Activated T-helper 1 cell treated with anti-CD3 and anti-CD28 coated beads, Interleukin-2, amount 50 U/mL, for 16 hours (primary cell): ENCODE measurements around the gene ITPR1.

ENCODE experiments used
- DNase-seq, 2 donors: peaks; one replicate each; pipeline ENCODE4 v3.0.0-alpha.2; 2020; ENCODE audit warnings: low read depth in 1 of 2, low spot score in 1 of 2

Gene ITPR1

GRCh38 chr3:4564928-4565586 is 71.9 kb downstream of the ITPR1 start:
- no peak for DNase-seq

GRCh38 chr3:4565809-4566501 is 72.8 kb downstream of the ITPR1 start:
- no peak for DNase-seq

- no peak for DNase-seq
These were observed 75.7 kb downstream of the ITPR1 start for GRCh38 chr3:4568841-4569240.

GRCh38 chr3:4570840-4571621 is 77.9 kb downstream of the ITPR1 start:
- no peak for DNase-seq

GRCh38 chr3:4571690-4572334 is 78.7 kb downstream of the ITPR1 start:
- DNase-seq = no peak

- no peak for DNase-seq
These were observed 80.0 kb downstream of the ITPR1 start for GRCh38 chr3:4573153-4573552.

GRCh38 chr3:4574426-4574965 is 81.3 kb downstream of the ITPR1 start:
- no peak for DNase-seq

GRCh38 chr3:4575381-4575780 is 82.2 kb downstream of the ITPR1 start:
- no peak for DNase-seq

- no peak for DNase-seq
These were observed 84.6 kb downstream of the ITPR1 start for GRCh38 chr3:4577721-4578120.

GRCh38 chr3:4580346-4581123 is 87.4 kb downstream of the ITPR1 start:
- DNase-seq = no peak

- no peak for DNase-seq
These were observed 87.9 kb downstream of the ITPR1 start for GRCh38 chr3:4581124-4581424.

GRCh38 chr3:4581498-4581897 is 88.3 kb downstream of the ITPR1 start:
- DNase-seq = no peak

GRCh38 chr3:4581920-4582611 is 88.9 kb downstream of the ITPR1 start:
- DNase-seq = no peak

GRCh38 chr3:4582624-4583023 is 89.5 kb downstream of the ITPR1 start:
- no peak for DNase-seq

- no peak for DNase-seq
These were observed 90.3 kb downstream of the ITPR1 start for GRCh38 chr3:4583416-4583815.

GRCh38 chr3:4584456-4585249 is 91.5 kb downstream of the ITPR1 start:
- DNase-seq = no peak

GRCh38 chr3:4586381-4586780 is 93.2 kb downstream of the ITPR1 start:
- DNase-seq = no peak

GRCh38 chr3:4587061-4587837 is 94.1 kb downstream of the ITPR1 start:
- no peak for DNase-seq

- no peak for DNase-seq
These were observed 94.6 kb downstream of the ITPR1 start for GRCh38 chr3:4587838-4588105.
